ENCODE results near the gene UBE2E1. TPM values are rescaled to one million over a fixed set of nuclear protein-coding genes. Genes with fewer than 3 reads are reported as not detected.

The UBE2E1 gene
- total and polyA plus RNA-seq, 8 donors, result 3.2 to 226 (median 78.1) TPM

DNA sequence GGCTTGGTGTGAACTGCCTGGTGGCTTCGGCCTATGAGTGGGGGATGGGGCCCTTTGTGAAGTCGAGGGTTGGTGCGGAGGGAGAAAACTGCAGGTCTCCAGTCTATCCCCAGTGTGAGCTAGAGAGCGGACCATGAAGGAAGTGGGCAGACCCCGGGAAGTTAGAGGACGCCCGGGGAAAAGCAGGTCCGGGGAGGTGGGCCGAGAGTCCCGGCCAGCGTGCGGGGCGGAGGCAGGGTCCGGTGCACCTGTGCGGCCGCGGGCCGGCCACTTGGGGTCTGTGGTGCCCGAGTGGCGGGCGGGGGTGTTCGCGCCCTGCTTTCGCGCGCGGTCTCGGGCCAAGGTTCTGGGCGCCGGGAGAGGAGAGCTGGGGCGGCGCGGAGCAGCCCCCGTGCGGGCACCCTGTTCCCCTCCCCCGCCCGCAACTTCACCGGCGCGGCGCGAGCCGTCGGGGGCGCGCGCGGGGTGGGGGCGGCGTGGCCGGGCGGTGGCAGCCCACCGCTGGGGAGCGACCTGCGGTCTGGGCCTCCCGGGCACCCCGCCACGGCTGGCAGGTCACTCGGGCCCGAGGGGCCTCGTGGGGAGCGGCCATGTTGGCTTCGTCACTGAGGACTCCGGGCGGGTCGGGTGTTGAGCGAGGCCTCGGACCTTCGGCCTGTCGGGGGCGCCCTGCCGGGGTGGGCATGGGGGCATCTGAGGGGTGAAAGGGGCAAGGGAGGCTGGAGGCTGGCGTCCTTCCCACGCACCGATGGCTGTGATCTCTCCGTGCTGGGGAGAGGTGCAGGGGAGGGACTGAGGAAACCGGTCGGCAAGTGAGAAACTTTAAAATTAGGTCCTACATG, 4.8 kb downstream of the UBE2E1 start:
- peaks cover 24 to 63% (median 58%) of the 10 kb centered on the region in 4 donors for H3K4me1 ChIP-seq
- peak; percentile 46 to 81 for DNase-seq
- H3K27me3 ChIP-seq, result no peaks in the 10 kb centered on the region
- intact Hi-C loops (cut with DNase I; ENCODE audit: low total_unique reads), result no loop called here
- 1% methylated on average over 28 to 78 of the region's 78 CpGs for WGBS, 5 donors
- H3K4me3 ChIP-seq, result peak overlapping the region; percentile 56 to 84 (median 72)
- peaks cover 0 to 10% (median 0%) of the 10 kb centered on the region in 4 donors for H3K36me3 ChIP-seq
- TF ChIP-seq, protein P1, sequence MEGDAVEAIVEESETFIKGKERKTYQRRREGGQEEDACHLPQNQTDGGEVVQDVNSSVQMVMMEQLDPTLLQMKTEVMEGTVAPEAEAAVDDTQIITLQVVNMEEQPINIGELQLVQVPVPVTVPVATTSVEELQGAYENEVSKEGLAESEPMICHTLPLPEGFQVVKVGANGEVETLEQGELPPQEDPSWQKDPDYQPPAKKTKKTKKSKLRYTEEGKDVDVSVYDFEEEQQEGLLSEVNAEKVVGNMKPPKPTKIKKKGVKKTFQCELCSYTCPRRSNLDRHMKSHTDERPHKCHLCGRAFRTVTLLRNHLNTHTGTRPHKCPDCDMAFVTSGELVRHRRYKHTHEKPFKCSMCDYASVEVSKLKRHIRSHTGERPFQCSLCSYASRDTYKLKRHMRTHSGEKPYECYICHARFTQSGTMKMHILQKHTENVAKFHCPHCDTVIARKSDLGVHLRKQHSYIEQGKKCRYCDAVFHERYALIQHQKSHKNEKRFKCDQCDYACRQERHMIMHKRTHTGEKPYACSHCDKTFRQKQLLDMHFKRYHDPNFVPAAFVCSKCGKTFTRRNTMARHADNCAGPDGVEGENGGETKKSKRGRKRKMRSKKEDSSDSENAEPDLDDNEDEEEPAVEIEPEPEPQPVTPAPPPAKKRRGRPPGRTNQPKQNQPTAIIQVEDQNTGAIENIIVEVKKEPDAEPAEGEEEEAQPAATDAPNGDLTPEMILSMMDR (IDR thresholded peaks at IDR 0.05), result peak in 1 of 7 experiments; percentile 5
- TF ChIP-seq POLR2A (IDR thresholded peaks at IDR 0.05) (no peak), EP300 (IDR thresholded peaks at IDR 0.05) (no peak), POLR2AphosphoS5 (IDR thresholded peaks at IDR 0.05) (peak in 2 of 3 donors; percentile 3 to 12)
- H3K9me3 ChIP-seq, result no peaks in the 10 kb centered on the region
- peak overlapping the region; percentile 86 to 94 (median 90) for H3K27ac ChIP-seq

- intact Hi-C loops (cut with DNase I; ENCODE audit: low total_unique reads), result no loop called here
- 22 to 43% (median 35%) methylated on average over 10 of the region's 10 CpGs for WGBS, 5 donors
- Histone ChIP-seq H3K27me3 (no peaks in the 10 kb centered on the region), H3K27ac (peak overlapping the region; percentile 86 to 94 (median 90)), H3K9me3 (no peaks in the 10 kb centered on the region), H3K4me3 (peak overlapping the region; percentile 56 to 84 (median 72)), H3K4me1 (peaks cover 27 to 68% (median 60%) of the 10 kb centered on the region in 4 donors), H3K36me3 (peaks cover 0 to 11% (median 0%) of the 10 kb centered on the region in 4 donors)
- DNase-seq, result peak in 1 of 2 donors; percentile 57
- TF ChIP-seq EP300 (IDR thresholded peaks at IDR 0.05), result no peak
- TF ChIP-seq POLR2AphosphoS5 (IDR thresholded peaks at IDR 0.05), result peak in 1 of 3 donors; percentile 16
Observed at GRCh38 chr3:23811185-23811527, 5.4 kb downstream of the UBE2E1 start.

DNA sequence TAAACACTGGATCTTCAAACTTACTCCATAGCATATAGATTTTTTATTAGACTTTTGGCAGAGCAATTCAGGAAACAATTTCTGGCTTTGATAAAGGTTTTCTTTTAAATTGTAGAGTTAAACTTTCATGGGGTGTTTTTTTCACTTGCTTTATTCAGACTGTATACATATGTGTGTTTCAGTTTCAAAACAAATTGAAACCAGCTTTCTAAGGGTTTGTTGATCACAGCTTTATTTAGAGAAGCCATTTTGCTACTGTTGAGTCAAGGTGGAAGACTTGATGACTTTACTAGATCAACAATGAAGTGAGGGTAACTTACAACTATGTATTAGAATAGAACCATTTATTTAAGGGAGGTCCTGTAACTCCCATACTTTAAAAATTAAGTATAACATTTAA, 6.2 kb downstream of the UBE2E1 start:
- Histone ChIP-seq H3K4me3 (no peak overlapping the region), H3K27me3 (no peaks in the 10 kb centered on the region), H3K27ac (no peak overlapping the region), H3K9me3 (no peaks in the 10 kb centered on the region), H3K4me1 (peaks cover 27 to 73% (median 59%) of the 10 kb centered on the region in 4 donors), H3K36me3 (peaks cover 0 to 11% (median 0%) of the 10 kb centered on the region in 4 donors)
- intact Hi-C loops (cut with DNase I; ENCODE audit: low total_unique reads), result no loop called here
- no peak for TF ChIP-seq POLR2A (IDR thresholded peaks at IDR 0.05)
- TF ChIP-seq, protein P1 (IDR thresholded peaks at IDR 0.05), result no peak
- no peak for TF ChIP-seq EP300 (IDR thresholded peaks at IDR 0.05)
- no peak for TF ChIP-seq POLR2AphosphoS5 (IDR thresholded peaks at IDR 0.05)
- no peak for DNase-seq

- no peaks in the 10 kb centered on the region for H3K9me3 ChIP-seq
- DNase-seq, result peak in 1 of 2 donors; percentile 41
- TF ChIP-seq POLR2A (IDR thresholded peaks at IDR 0.05), result no peak
- no peak for TF ChIP-seq POLR2AphosphoS5 (IDR thresholded peaks at IDR 0.05)
- TF ChIP-seq EP300 (IDR thresholded peaks at IDR 0.05), result no peak
- TF ChIP-seq, protein P1 (IDR thresholded peaks at IDR 0.05), result no peak
- H3K27ac ChIP-seq, result no peak overlapping the region
- WGBS, 5 donors, result 18 to 42% (median 31%) methylated on average over 3 of the region's 3 CpGs
- peaks cover 22 to 73% (median 46%) of the 10 kb centered on the region in 4 donors for H3K4me1 ChIP-seq
- H3K4me3 ChIP-seq, result no peak overlapping the region
- peaks cover 0 to 21% (median 0%) of the 10 kb centered on the region in 4 donors for H3K36me3 ChIP-seq
- H3K27me3 ChIP-seq, result no peaks in the 10 kb centered on the region
- intact Hi-C loops (cut with DNase I; ENCODE audit: low total_unique reads), result no loop called here
Observed at GRCh38 chr3:23815879-23816278, 10.1 kb downstream of the UBE2E1 start.

All from stomach (tissue), 9 donors.